Esophagus muscularis mucosa (tissue), 4 donors: ENCODE results near the gene CMTM5. TPM values are rescaled to one million over a fixed set of nuclear protein-coding genes. Genes with fewer than 3 reads are reported as not detected.

Experiments
- DNase-seq: peaks from one replicate; pipeline ENCODE4 v3.0.0-alpha.2; 2017; ENCODE audit errors: extremely low spot score
- H3K27ac ChIP-seq, 4 donors: fragments of 200-600 bp; sonication (generic); replicated peaks in 1 of 4; 1 replicate in 3 of 4; 2 replicates in 1 of 4; pipeline ENCODE4 v1.5.1; 2016 to 2019; ENCODE audit warnings: mild to moderate bottlenecking in 1 of 4
- H3K27me3 ChIP-seq, 4 donors: fragments of 200-600 bp; sonication (generic); one replicate each; pipeline versions ENCODE4 v1.5.1 to v1.6.0; 2016 to 2019
- H3K36me3 ChIP-seq, 4 donors: fragments of 200-600 bp; sonication (generic); one replicate each; pipeline ENCODE4 v1.5.1; 2016 to 2019
- H3K4me1 ChIP-seq, 4 donors: fragments of 200-600 bp; sonication (generic); one replicate each; pipeline ENCODE4 v1.5.1; 2016 to 2019
- H3K4me3 ChIP-seq, 4 donors: fragments of 200-600 bp; sonication (generic); 1 replicate in 2 of 4; 2 replicates in 2 of 4; pipeline ENCODE4 v1.5.1; 2016 to 2019; ENCODE audit warnings: mild to moderate bottlenecking in 4 of 4, moderate library complexity in 1 of 4
- H3K9me3 ChIP-seq, 4 donors: fragments of 200-600 bp; sonication (generic); 1 replicate in 3 of 4; 2 replicates in 1 of 4; pipeline ENCODE4 v1.5.1; 2016 to 2019
- EP300 ChIP-seq: sonication (generic); formaldehyde crosslinking; IDR thresholded peaks from one replicate; pipeline ENCODE4 v1.6.1; 2017; ENCODE audit warnings: antibody characterized with exemption
- POLR2A ChIP-seq: fragments of 450-650 bp; IDR thresholded peaks from one replicate; pipeline ENCODE4 v1.6.1; 2017; ENCODE audit warnings: antibody characterized with exemption, moderate library complexity, mild to moderate bottlenecking, low read depth
- POLR2AphosphoS5 ChIP-seq, 2 donors: sonication (generic); formaldehyde crosslinking; IDR thresholded peaks; one replicate each; pipeline ENCODE4 v1.6.1; 2017; ENCODE audit warnings: antibody characterized with exemption in 2 of 2
- WGBS: methylation state at CpG from one replicate; pipeline ENCODE4 v1.1.5; 2018; 5-methylcytosine and 5-hydroxymethylcytosine counted together
- intact Hi-C: fragments of 100-400 bp; cut with DNase I; formaldehyde crosslinking; loops from one replicate; pipeline ENCODE4 v1.15.1; 2023
- total RNA-seq, 4 donors: library from RNA; depleted of rRNA; stranded (reverse); fragments of >200 nt; gene quantifications; one replicate each; pipeline versions ENCODE4 v1.1.0 to v1.2.1, GENCODE V29; 2016
- TF ChIP-seq, protein P1 (sequence below), 3 experiments: fragments of 200-600 bp in 2 of 3; fragments of 450-650 bp in 1 of 3; sonication (generic) in 2 of 3; IDR thresholded peaks; one replicate each; pipeline ENCODE4 v1.5.1; 2017 to 2019; ENCODE audit warnings: antibody characterized with exemption in 3 of 3, mild to moderate bottlenecking in 2 of 3, moderate library complexity in 1 of 3

Gene CMTM5
- total RNA-seq, 4 donors from 2014 or later = 0.78 to 2.9 (median 1.9) TPM

DNA sequence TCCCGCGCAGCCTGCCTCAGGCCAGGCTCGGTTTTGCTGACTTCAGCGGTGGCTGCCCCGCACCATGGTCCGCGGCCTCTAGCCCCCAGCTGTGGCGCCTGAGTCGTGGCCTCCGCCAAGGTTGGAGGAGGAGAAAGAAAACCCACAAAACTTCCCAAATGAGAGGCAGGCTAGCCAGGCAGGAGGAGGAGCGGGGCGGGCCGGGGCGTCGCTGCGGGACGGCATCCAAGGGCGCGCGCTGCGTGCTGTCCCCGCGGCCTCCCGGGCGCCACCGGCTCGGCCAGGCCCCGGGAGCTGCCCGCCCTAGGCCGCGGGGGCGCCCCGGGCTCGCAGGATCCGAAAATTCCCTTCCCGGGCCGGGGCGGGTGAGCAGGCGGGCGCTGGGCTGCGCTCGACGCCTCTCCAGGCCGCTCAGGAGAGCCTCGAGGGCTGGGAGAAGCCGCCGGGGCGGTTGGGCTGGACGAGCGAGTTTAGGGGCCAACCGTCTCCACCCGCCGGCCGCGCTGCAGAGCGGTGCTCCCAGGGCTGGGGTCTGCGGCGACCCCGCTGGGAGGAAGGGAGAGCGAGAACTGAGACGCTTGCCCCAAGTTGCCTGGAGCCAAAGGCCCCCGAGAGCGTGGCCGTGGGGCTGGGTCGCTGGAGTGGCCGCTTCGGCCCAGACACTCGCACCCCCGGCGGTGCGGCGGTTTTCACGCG is 11.7 kb upstream of the CMTM5 start, which contains the start of gene EFS:
Gene EFS, minus strand, starts transcription at position 137 of the 696 bp plus-strand sequence. CDS start 147 bp downstream, outside the sequence.
- intact Hi-C loops = no loop called here
- H3K9me3 ChIP-seq = no peaks in the 10 kb centered on the region
- peaks cover 13 to 72% (median 68%) of the 10 kb centered on the region in 4 donors for H3K4me1 ChIP-seq
- TF ChIP-seq, protein P1, sequence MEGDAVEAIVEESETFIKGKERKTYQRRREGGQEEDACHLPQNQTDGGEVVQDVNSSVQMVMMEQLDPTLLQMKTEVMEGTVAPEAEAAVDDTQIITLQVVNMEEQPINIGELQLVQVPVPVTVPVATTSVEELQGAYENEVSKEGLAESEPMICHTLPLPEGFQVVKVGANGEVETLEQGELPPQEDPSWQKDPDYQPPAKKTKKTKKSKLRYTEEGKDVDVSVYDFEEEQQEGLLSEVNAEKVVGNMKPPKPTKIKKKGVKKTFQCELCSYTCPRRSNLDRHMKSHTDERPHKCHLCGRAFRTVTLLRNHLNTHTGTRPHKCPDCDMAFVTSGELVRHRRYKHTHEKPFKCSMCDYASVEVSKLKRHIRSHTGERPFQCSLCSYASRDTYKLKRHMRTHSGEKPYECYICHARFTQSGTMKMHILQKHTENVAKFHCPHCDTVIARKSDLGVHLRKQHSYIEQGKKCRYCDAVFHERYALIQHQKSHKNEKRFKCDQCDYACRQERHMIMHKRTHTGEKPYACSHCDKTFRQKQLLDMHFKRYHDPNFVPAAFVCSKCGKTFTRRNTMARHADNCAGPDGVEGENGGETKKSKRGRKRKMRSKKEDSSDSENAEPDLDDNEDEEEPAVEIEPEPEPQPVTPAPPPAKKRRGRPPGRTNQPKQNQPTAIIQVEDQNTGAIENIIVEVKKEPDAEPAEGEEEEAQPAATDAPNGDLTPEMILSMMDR (IDR thresholded peaks at IDR 0.05) = no peak
- TF ChIP-seq EP300 (no peak), POLR2AphosphoS5 (IDR thresholded peaks at IDR 0.05) (peak in 1 of 2 donors; percentile 5), POLR2A (no peak)
- peak within 1 kb of the TSS; percentile 96 to 98 (median 96) for H3K27ac ChIP-seq
- peak within 1 kb of the TSS; percentile 61 to 72 (median 66) for H3K4me3 ChIP-seq
- no peak for DNase-seq
- 3% methylated on average over 39 of the region's 74 CpGs for WGBS
- H3K27me3 ChIP-seq = peaks cover 0 to 16% (median 0%) of the 10 kb centered on the region in 4 donors
- peaks cover 0 to 6% (median 1%) of the 10 kb centered on the region in 4 donors for H3K36me3 ChIP-seq

DNA sequence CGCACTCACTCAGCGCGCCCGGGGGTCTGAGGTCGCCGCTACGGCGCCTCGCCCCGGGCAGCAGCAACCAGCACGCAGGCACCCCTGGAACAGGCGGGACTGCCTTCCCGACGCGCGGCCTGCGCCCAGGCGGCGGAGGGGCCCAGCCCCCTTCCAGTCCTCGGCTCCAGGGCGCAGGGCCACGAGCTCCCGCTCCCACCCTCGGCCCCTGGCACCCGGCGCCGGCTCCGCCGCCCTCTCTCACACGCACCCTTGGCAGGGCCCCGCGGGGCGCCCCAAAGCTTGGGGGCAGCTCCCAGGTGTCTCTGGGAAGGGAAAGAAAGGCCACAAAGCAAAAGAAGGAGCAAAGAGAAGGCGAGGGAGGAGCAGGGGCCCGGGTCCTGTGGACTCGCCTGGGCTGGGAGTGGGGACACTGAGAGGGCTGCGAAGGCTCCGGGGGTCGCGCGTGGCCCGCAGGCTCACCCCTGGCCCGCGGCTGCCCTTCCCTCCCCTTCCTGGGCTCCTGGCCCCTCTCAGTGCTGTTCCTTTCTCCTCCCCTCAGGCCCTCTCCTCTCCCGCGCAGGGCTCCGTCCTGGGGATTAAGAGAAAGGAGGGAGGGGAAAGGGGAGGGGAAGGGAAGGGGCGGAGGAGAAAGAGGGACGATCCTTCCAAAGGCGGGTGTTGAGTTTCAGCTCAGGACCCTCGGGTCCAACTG is 11.0 kb upstream of the CMTM5 start:
- Histone ChIP-seq H3K4me3 (peak overlapping the region; percentile 61 to 72 (median 66)), H3K9me3 (no peaks in the 10 kb centered on the region), H3K27me3 (peaks cover 0 to 16% (median 0%) of the 10 kb centered on the region in 4 donors), H3K36me3 (no peaks in the 10 kb centered on the region), H3K4me1 (peaks cover 13 to 65% (median 61%) of the 10 kb centered on the region in 4 donors), H3K27ac (peak overlapping the region; percentile 96 to 98 (median 96))
- peak; percentile 36 for TF ChIP-seq POLR2A
- TF ChIP-seq, protein P1 (IDR thresholded peaks at IDR 0.05) = no peak
- peak; percentile 80 to 88 for TF ChIP-seq POLR2AphosphoS5 (IDR thresholded peaks at IDR 0.05)
- no peak for TF ChIP-seq EP300
- WGBS = under 1% methylated on average over 40 of the region's 51 CpGs
- no peak for DNase-seq
- intact Hi-C loops = no loop called here

DNA sequence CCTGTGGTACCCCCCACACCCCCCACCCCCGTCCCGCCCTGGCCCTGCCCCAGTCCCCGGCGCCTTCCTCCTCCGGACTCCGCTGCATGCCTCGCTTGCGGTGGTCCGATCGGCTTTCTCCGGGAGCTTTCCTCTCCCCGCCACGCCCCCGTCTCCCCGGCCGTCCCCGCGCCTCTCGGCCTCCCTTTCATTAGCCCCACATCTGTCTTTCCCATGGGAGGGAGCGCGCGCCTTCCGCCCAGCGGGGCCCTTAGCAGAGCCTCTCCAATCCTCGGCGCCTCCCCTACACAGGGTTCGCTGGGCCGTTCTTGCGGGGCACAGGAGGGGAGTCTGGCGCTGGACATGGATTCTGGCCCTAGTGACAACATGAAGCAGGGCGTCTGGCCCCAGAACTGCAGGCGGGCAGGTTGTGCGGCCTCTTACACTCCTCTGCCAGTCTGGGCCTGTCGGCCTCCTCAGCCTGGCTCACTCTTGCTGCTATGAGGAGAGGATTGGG is 10.4 kb upstream of the CMTM5 start:
- H3K36me3 ChIP-seq = no peaks in the 10 kb centered on the region
- peak overlapping the region; percentile 96 to 98 (median 96) for H3K27ac ChIP-seq
- peaks cover 13 to 59% (median 55%) of the 10 kb centered on the region in 4 donors for H3K4me1 ChIP-seq
- intact Hi-C loops = no loop called here
- H3K4me3 ChIP-seq = peak overlapping the region; percentile 61 to 72 (median 66)
- H3K27me3 ChIP-seq = peaks cover 0 to 16% (median 0%) of the 10 kb centered on the region in 4 donors
- TF ChIP-seq POLR2AphosphoS5 (IDR thresholded peaks at IDR 0.05) = no peak
- TF ChIP-seq, protein P1 (IDR thresholded peaks at IDR 0.05) = no peak
- no peak for TF ChIP-seq EP300
- 31% methylated on average over 22 of the region's 34 CpGs for WGBS
- DNase-seq = no peak
- no peaks in the 10 kb centered on the region for H3K9me3 ChIP-seq

DNA sequence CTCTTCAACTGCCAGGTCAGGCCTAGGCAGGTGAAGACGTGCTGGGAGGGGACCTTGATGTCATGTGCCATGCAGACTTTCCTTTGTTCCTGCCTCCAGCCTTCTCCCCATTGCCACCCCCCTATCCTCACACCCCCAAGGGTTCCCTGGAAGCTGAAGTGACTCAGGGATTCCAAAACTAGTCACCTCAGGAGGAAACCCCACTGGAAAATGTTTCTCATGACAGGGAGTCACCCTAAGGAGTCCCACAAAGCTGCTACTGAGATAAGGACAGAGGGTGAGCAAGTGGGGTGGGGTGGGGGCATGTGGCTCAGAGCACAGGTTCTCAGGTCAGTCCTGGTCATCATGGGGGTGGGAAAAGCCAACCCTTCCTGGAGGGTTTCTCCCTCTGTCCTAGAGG is 6.6 kb upstream of the CMTM5 start:
- 43% methylated on average over 1 of the region's 1 CpG for WGBS

More for the DNA sequence above, 6.6 kb upstream of the CMTM5 start:
- no peak for TF ChIP-seq POLR2A
- TF ChIP-seq, protein P1 (IDR thresholded peaks at IDR 0.05) = no peak
- no peak for TF ChIP-seq POLR2AphosphoS5 (IDR thresholded peaks at IDR 0.05)
- TF ChIP-seq EP300 = no peak
- intact Hi-C loops = no loop called here
- Histone ChIP-seq H3K4me3 (no peak overlapping the region), H3K4me1 (peaks cover 8 to 21% (median 19%) of the 10 kb centered on the region in 4 donors), H3K27me3 (peaks cover 0 to 10% (median 0%) of the 10 kb centered on the region in 4 donors), H3K27ac (no peak overlapping the region), H3K36me3 (no peaks in the 10 kb centered on the region), H3K9me3 (no peaks in the 10 kb centered on the region)
- DNase-seq = no peak
